Amniotic epithelial cell (primary cell): ENCODE measurements around the gene GPATCH8.

Experiments
- DNase-seq: peaks from one replicate; pipeline ENCODE4 v3.0.0-alpha.2; 2010; ENCODE audit warnings: low read depth

GPATCH8 gene

GRCh38 chr17:44451016-44451627 lies 52.1 kb downstream of the GPATCH8 start:
- no peak for DNase-seq

- no peak for DNase-seq
These were observed 54.8 kb downstream of the GPATCH8 start for GRCh38 chr17:44448412-44448811.

GRCh38 chr17:44444735-44445105 lies 58.5 kb downstream of the GPATCH8 start:
- peak; percentile 94 for DNase-seq

GRCh38 chr17:44442806-44443205 lies 60.4 kb downstream of the GPATCH8 start:
- DNase-seq: no peak

- DNase-seq: no peak
These were observed 64.0 kb downstream of the GPATCH8 start for GRCh38 chr17:44439168-44439567.

GRCh38 chr17:44438636-44439035 lies 64.6 kb downstream of the GPATCH8 start:
- DNase-seq: no peak

- DNase-seq: no peak
These were observed 66.9 kb downstream of the GPATCH8 start for GRCh38 chr17:44436336-44436735.

GRCh38 chr17:44432254-44433157 lies 70.7 kb downstream of the GPATCH8 start:
- DNase-seq: no peak

- DNase-seq: peak; percentile 21
These were observed 78.3 kb downstream of the GPATCH8 start for GRCh38 chr17:44424828-44425461.

GRCh38 chr17:44417553-44417952 lies 85.7 kb downstream of the GPATCH8 start:
- peak; percentile 94 for DNase-seq

GRCh38 chr17:44416558-44417289 lies 86.5 kb downstream of the GPATCH8 start:
- no peak for DNase-seq

GRCh38 chr17:44414394-44415155 lies 88.6 kb downstream of the GPATCH8 start:
- no peak for DNase-seq

- DNase-seq: no peak
These were observed 93.7 kb downstream of the GPATCH8 start for GRCh38 chr17:44409309-44410028.

- no peak for DNase-seq
These were observed 94.4 kb downstream of the GPATCH8 start for GRCh38 chr17:44408786-44409185.

GRCh38 chr17:44402564-44403172 lies 100.5 kb downstream of the GPATCH8 start:
- DNase-seq: no peak

- DNase-seq: peak; percentile 24
These were observed 102.9 kb downstream of the GPATCH8 start for GRCh38 chr17:44400226-44400847.

GRCh38 chr17:44398692-44399691 lies 104.2 kb downstream of the GPATCH8 start:
- DNase-seq: no peak
